ENCODE results near the gene SLC25A42.
"Not testable (repeated sequence)": the region's sequence is repeated elsewhere in the genome, so short reads cannot be mapped to it uniquely, and the experiment has no call there.

The SLC25A42 gene

GRCh38 chr19:19071897-19072296 is 8.1 kb downstream of the SLC25A42 start:
- no peak for DNase-seq

- DNase-seq = no peak
These were observed 10.5 kb downstream of the SLC25A42 start for GRCh38 chr19:19074196-19074882.

- no peak for DNase-seq
These were observed 11.3 kb downstream of the SLC25A42 start for GRCh38 chr19:19075126-19075525.

- DNase-seq = no peak
These were observed 12.7 kb downstream of the SLC25A42 start for GRCh38 chr19:19076476-19076875.

- DNase-seq = no peak
These were observed 13.3 kb downstream of the SLC25A42 start for GRCh38 chr19:19077103-19077502.

- no peak for DNase-seq
These were observed 15.0 kb downstream of the SLC25A42 start for GRCh38 chr19:19078801-19079200.

- DNase-seq = no peak
These were observed 15.8 kb downstream of the SLC25A42 start for GRCh38 chr19:19079571-19079970.

- DNase-seq = no peak
These were observed 17.9 kb downstream of the SLC25A42 start for GRCh38 chr19:19081642-19082151.

- no peak for DNase-seq
These were observed 19.8 kb downstream of the SLC25A42 start for GRCh38 chr19:19083413-19084178.

GRCh38 chr19:19087676-19088075 is 23.9 kb downstream of the SLC25A42 start:
- DNase-seq = no peak

GRCh38 chr19:19094513-19094912 is 30.7 kb downstream of the SLC25A42 start:
- DNase-seq = no peak

GRCh38 chr19:19095691-19096090 is 31.9 kb downstream of the SLC25A42 start:
- no peak for DNase-seq

- DNase-seq = no peak
These were observed 33.1 kb downstream of the SLC25A42 start for GRCh38 chr19:19096641-19097627.

GRCh38 chr19:19098084-19098702 is 34.4 kb downstream of the SLC25A42 start:
- DNase-seq = no peak

- no peak for DNase-seq
These were observed 35.2 kb downstream of the SLC25A42 start for GRCh38 chr19:19098703-19099632.

- DNase-seq = no peak
These were observed 37.7 kb downstream of the SLC25A42 start for GRCh38 chr19:19101540-19101939.

- DNase-seq = not testable (repeated sequence)
These were observed 38.8 kb downstream of the SLC25A42 start for GRCh38 chr19:19102566-19102965.

- no peak for DNase-seq
These were observed 39.4 kb downstream of the SLC25A42 start for GRCh38 chr19:19103167-19103566.

GRCh38 chr19:19105365-19106055 is 41.7 kb downstream of the SLC25A42 start:
- peak; percentile 85 for DNase-seq

GRCh38 chr19:19106056-19106551 is 42.3 kb downstream of the SLC25A42 start:
- DNase-seq = no peak
